PC-3 (cell line): Measurements from ENCODE around the gene TRIM37. TPM values are rescaled to one million over a fixed set of nuclear protein-coding genes. Genes with fewer than 3 reads are reported as not detected.

ENCODE experiments used
- ATAC-seq: fragments of 200-7000 bp; cut with Tn5 transposase; 2 replicates; pipeline ENCODE4 v1.9.1; 2020; ENCODE audit warnings: mild to moderate bottlenecking, moderate library complexity
- BruUV-seq: library from RNA; stranded (reverse); fragments of 400-500 nt; replicated peaks from 2 replicates; lab custom pipeline; 2021; lab: Mats Ljungman, UMichigan
- CTCF ChIA-PET: fragments of 300-600 bp; sonication (Branson Sonifier 250); formaldehyde crosslinking; loops from one replicate; lab custom pipeline; 2022; ENCODE audit warnings: antibody characterized with exemption; lab: Charles Lee
- POLR2A ChIA-PET: fragments of 300-600 bp; sonication (Branson Sonifier 250); formaldehyde crosslinking; loops from one replicate; lab custom pipeline; 2022; ENCODE audit warnings: antibody characterized with exemption; ENCODE audit not compliant: unreplicated experiment; lab: Charles Lee
- DNase-seq: peaks from one replicate; pipeline ENCODE4 v3.0.0-alpha.2; 2015
- H2AFZ ChIP-seq: fragments of 300-600 bp; sonication (generic); 2 replicates; pipeline ENCODE4 v1.6.0; 2016; ENCODE audit warnings: antibody characterized with exemption, low read length
- H3F3A ChIP-seq: fragments of 300-600 bp; sonication (generic); one replicate; pipeline ENCODE4 v1.6.0; 2017; ENCODE audit warnings: antibody characterized with exemption, low read length, control low read depth, mild to moderate bottlenecking; ENCODE audit not compliant: unreplicated experiment
- H3K27ac ChIP-seq: fragments of 300-600 bp; sonication (generic); 2 replicates; pipeline ENCODE4 v1.5.1; 2016; ENCODE audit warnings: mild to moderate bottlenecking, low read length
- H3K27me3 ChIP-seq: fragments of 300-600 bp; sonication (generic); 2 replicates; pipeline ENCODE4 v1.6.1; 2016; ENCODE audit warnings: low read length, mixed read lengths
- H3K36me3 ChIP-seq: fragments of 300-600 bp; sonication (generic); 2 replicates; pipeline ENCODE4 v1.6.1; 2016; ENCODE audit warnings: low read depth, mixed run types, low read length, mixed read lengths
- H3K4me1 ChIP-seq: fragments of 300-600 bp; sonication (generic); 2 replicates; pipeline ENCODE4 v1.5.1; 2016; ENCODE audit warnings: low read length; ENCODE audit not compliant: insufficient read depth
- H3K4me2 ChIP-seq: fragments of 300-600 bp; sonication (generic); 2 replicates; pipeline ENCODE4 v1.6.0; 2016; ENCODE audit warnings: low read length
- H3K4me3 ChIP-seq: fragments of 300-600 bp; sonication (generic); 2 replicates; pipeline ENCODE4 v1.5.1; 2016; ENCODE audit warnings: mild to moderate bottlenecking, low read length, mixed read lengths
- H3K79me2 ChIP-seq: fragments of 300-600 bp; sonication (generic); 2 replicates; pipeline ENCODE4 v1.6.1; 2017; ENCODE audit warnings: low read length, mixed read lengths
- H3K9ac ChIP-seq: fragments of 300-600 bp; sonication (generic); 2 replicates; pipeline ENCODE4 v1.6.0; 2016; ENCODE audit warnings: mild to moderate bottlenecking, low read length
- H3K9me2 ChIP-seq: fragments of 300-600 bp; sonication (generic); replicated peaks from 2 replicates; pipeline ENCODE4 v1.6.1; 2016; ENCODE audit warnings: mixed run types, low read length, mixed read lengths
- H3K9me3 ChIP-seq: fragments of 300-600 bp; sonication (generic); 2 replicates; pipeline ENCODE4 v1.6.1; 2016; ENCODE audit warnings: low read length, mixed read lengths
- H4K20me1 ChIP-seq: fragments of 300-600 bp; sonication (generic); 2 replicates; pipeline ENCODE4 v1.6.1; 2016; ENCODE audit warnings: low read length, mixed read lengths
- EZH2 ChIP-seq: fragments of 300-600 bp; sonication (generic); IDR thresholded peaks from one replicate; pipeline ENCODE4 v1.6.1; 2017; ENCODE audit warnings: antibody characterized with exemption, mild to moderate bottlenecking, low read length; ENCODE audit not compliant: unreplicated experiment
- EZH2phosphoT487 ChIP-seq: fragments of 300-600 bp; sonication (generic); IDR thresholded peaks from 2 replicates; pipeline ENCODE4 v1.6.1; 2018; ENCODE audit warnings: mild to moderate bottlenecking, antibody characterized with exemption, low read length, borderline replicate concordance
- intact Hi-C: fragments of 100-400 bp; cut with micrococcal nuclease; formaldehyde crosslinking; loops from 2 replicates; pipeline ENCODE4 v1.9.0; 2023
- total RNA-seq: library from RNA; depleted of rRNA; stranded (reverse); fragments of >200 nt; gene quantifications from 2 replicates; pipeline ENCODE4 v1.2.3, GENCODE V29; 2014
- TF ChIP-seq, protein P1 (sequence below): fragments of 300-600 bp; sonication (generic); conservative IDR thresholded peaks from 2 replicates; pipeline ENCODE4 v1.5.1; 2017; ENCODE audit warnings: antibody characterized with exemption, low read depth, mild to moderate bottlenecking, low read length

TRIM37 gene
- total RNA-seq, 1 experiment from 2014 or later: 35.1 TPM

- H3K79me2 ChIP-seq: no peaks in the 10 kb centered on the region
- ChIA-PET POLR2A (no interaction called here), CTCF (no interaction called here)
- H3K4me1 ChIP-seq: no peaks in the 10 kb centered on the region
- ATAC-seq (no peak), DNase-seq (no peak)
- no peak for TF ChIP-seq EZH2
- TF ChIP-seq EZH2phosphoT487: no peak
- TF ChIP-seq, protein P1, sequence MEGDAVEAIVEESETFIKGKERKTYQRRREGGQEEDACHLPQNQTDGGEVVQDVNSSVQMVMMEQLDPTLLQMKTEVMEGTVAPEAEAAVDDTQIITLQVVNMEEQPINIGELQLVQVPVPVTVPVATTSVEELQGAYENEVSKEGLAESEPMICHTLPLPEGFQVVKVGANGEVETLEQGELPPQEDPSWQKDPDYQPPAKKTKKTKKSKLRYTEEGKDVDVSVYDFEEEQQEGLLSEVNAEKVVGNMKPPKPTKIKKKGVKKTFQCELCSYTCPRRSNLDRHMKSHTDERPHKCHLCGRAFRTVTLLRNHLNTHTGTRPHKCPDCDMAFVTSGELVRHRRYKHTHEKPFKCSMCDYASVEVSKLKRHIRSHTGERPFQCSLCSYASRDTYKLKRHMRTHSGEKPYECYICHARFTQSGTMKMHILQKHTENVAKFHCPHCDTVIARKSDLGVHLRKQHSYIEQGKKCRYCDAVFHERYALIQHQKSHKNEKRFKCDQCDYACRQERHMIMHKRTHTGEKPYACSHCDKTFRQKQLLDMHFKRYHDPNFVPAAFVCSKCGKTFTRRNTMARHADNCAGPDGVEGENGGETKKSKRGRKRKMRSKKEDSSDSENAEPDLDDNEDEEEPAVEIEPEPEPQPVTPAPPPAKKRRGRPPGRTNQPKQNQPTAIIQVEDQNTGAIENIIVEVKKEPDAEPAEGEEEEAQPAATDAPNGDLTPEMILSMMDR: no peak
- H2AFZ ChIP-seq: no peak overlapping the region
- H3K27me3 ChIP-seq: no peaks in the 10 kb centered on the region
- no TSS peak for BruUV-seq
- intact Hi-C loops: no loop called here
- no peaks in the 10 kb centered on the region for H3K9me3 ChIP-seq
- H3F3A ChIP-seq: no peaks in the 10 kb centered on the region
- no peak overlapping the region for H3K27ac ChIP-seq
- no peaks in the 10 kb centered on the region for H4K20me1 ChIP-seq
- H3K9me2 ChIP-seq: no peaks in the 10 kb centered on the region
- peaks cover 38% of the 10 kb centered on the region; the same call in 1 of the 2 replicates for H3K36me3 ChIP-seq
- H3K4me3 ChIP-seq: no peak overlapping the region
- H3K9ac ChIP-seq: no peak overlapping the region
- H3K4me2 ChIP-seq: no peak overlapping the region
Observed at GRCh38 chr17:59047616-59048015, 59.1 kb downstream of the TRIM37 start.

GRCh38 chr17:59046192-59046591 is 60.5 kb downstream of the TRIM37 start:
- POLR2A ChIA-PET: no interaction called here
- no peaks in the 10 kb centered on the region for H3K27me3 ChIP-seq
- H3K9me3 ChIP-seq: no peaks in the 10 kb centered on the region
- DNase-seq (no peak), ATAC-seq (no peak)
- intact Hi-C loops: no loop called here
- H3K9me2 ChIP-seq: no peaks in the 10 kb centered on the region
- no peak overlapping the region for H3K9ac ChIP-seq
- H3K27ac ChIP-seq: no peak overlapping the region
- no peak overlapping the region for H3K4me3 ChIP-seq
- no peak overlapping the region for H3K4me2 ChIP-seq
- no peaks in the 10 kb centered on the region for H3F3A ChIP-seq
- H2AFZ ChIP-seq: no peak overlapping the region
- no peaks in the 10 kb centered on the region for H4K20me1 ChIP-seq
- CTCF ChIA-PET: no interaction called here
- H3K4me1 ChIP-seq: no peaks in the 10 kb centered on the region
- H3K36me3 ChIP-seq: peaks cover 40% of the 10 kb centered on the region
- BruUV-seq: no TSS peak
- H3K79me2 ChIP-seq: no peaks in the 10 kb centered on the region
- TF ChIP-seq EZH2phosphoT487 (no peak), EZH2 (no peak)
- TF ChIP-seq, protein P1: no peak

DNA sequence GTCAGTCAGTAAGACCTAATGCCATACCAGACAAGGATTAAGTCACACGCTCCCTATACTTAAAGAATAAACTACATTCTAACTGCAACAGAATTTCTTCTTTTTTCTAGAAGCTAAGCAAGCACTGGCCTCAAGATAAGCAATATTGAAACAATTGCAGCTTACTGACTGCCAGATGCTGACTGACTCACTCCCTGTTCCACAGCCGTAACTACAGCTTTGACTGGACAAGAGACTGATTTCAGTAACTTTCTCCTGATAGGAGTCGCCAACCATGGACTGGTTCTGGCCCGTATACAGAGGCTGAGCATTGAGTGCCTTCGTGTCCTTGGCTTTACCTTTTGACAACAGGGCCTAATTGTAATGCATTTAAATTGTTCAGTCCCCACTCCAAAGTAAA is 67.9 kb downstream of the TRIM37 start:
- no peak overlapping the region for H3K4me3 ChIP-seq
- ATAC-seq (peak; percentile 31), DNase-seq (no peak)
- H2AFZ ChIP-seq: no peak overlapping the region
- peaks cover 34% of the 10 kb centered on the region for H3K36me3 ChIP-seq
- no peak overlapping the region for H3K27ac ChIP-seq
- no peaks in the 10 kb centered on the region for H3K27me3 ChIP-seq
- CTCF ChIA-PET: no interaction called here
- H3K9ac ChIP-seq: no peak overlapping the region
- POLR2A ChIA-PET: no interaction called here
- intact Hi-C loops: no loop called here
- TF ChIP-seq EZH2phosphoT487 (no peak), EZH2 (no peak)
- TF ChIP-seq, protein P1: no peak
- H3K9me2 ChIP-seq: no peaks in the 10 kb centered on the region
- no peaks in the 10 kb centered on the region for H3K9me3 ChIP-seq
- H4K20me1 ChIP-seq: no peaks in the 10 kb centered on the region
- H3K4me2 ChIP-seq: no peak overlapping the region
- no peaks in the 10 kb centered on the region for H3K79me2 ChIP-seq
- H3K4me1 ChIP-seq: no peaks in the 10 kb centered on the region
- BruUV-seq: no TSS peak
- no peaks in the 10 kb centered on the region for H3F3A ChIP-seq
